Aorta (tissue), 5 donors: ENCODE data around the gene TMEM101. TPM values are rescaled to one million over a fixed set of nuclear protein-coding genes. Genes with fewer than 3 reads are reported as not detected.
A peak's percentile ranks its signal among the peaks of the same experiment; 100 is the strongest.

Source experiments
- ATAC-seq: fragments of 200-7000 bp; cut with Tn5 transposase; one replicate; pipeline ENCODE4 v1.9.1; 2022; ENCODE audit warnings: moderate library complexity; ENCODE audit not compliant: low FRiP score
- DNase-seq, 2 donors: peaks; one replicate each; pipeline ENCODE4 v3.0.0-alpha.2; 2020
- H3K27ac ChIP-seq, 2 donors: one replicate each; pipeline ENCODE4 v1.5.1; 2013; ENCODE audit warnings: low read length in 2 of 2, mild to moderate bottlenecking in 2 of 2, moderate library complexity in 2 of 2, control low read depth in 1 of 2, inconsistent platforms in 1 of 2, low read depth in 1 of 2
- H3K27me3 ChIP-seq, 2 donors: one replicate each; pipeline ENCODE4 v1.6.1; 2013; ENCODE audit warnings: control low read depth in 1 of 2, low read length in 1 of 2, mild to moderate bottlenecking in 1 of 2, moderate library complexity in 1 of 2; ENCODE audit not compliant: insufficient read depth in 2 of 2, control insufficient read depth in 1 of 2
- H3K36me3 ChIP-seq, 2 donors: one replicate each; pipeline ENCODE4 v1.6.1; 2013; ENCODE audit warnings: control low read depth in 1 of 2, low read length in 1 of 2, mild to moderate bottlenecking in 1 of 2; ENCODE audit not compliant: insufficient read depth in 2 of 2, control insufficient read depth in 1 of 2
- H3K4me1 ChIP-seq, 2 donors: one replicate each; pipeline ENCODE4 v1.6.1; 2013; ENCODE audit warnings: low read length in 2 of 2, control low read depth in 1 of 2, mild to moderate bottlenecking in 1 of 2, moderate library complexity in 1 of 2; ENCODE audit not compliant: insufficient read depth in 2 of 2, control insufficient read depth in 1 of 2
- H3K4me3 ChIP-seq, 2 donors: one replicate each; pipeline ENCODE4 v1.5.1; 2013; ENCODE audit warnings: low read length in 2 of 2, control low read depth in 1 of 2, mild to moderate bottlenecking in 1 of 2
- H3K9me3 ChIP-seq: one replicate; pipeline ENCODE4 v1.6.1; 2013; ENCODE audit warnings: mild to moderate bottlenecking, low read length; ENCODE audit not compliant: control insufficient read depth
- WGBS, 2 donors: extraction: QIAGEN DNeasy Blood & Tissue Kit; methylation state at CpG; one replicate each; pipeline ENCODE4 v1.1.7; 2013; 5-methylcytosine and 5-hydroxymethylcytosine counted together
- intact Hi-C, 2 donors: fragments of 100-400 bp; cut with DNase I; formaldehyde crosslinking; loops; one replicate each; pipeline versions ENCODE4 v1.14.2 to v1.15.0; 2022
- polyA plus RNA-seq, 2 donors: library from polyadenylated mRNA; stranded (reverse); fragments of 200-250 nt; gene quantifications; one replicate each; pipeline ENCODE4 v1.2.3, GENCODE V29; 2013
- total RNA-seq, 2 donors: library from RNA; stranded (reverse); fragmentation: NEBNext Ultra II Directional; extraction: Animal tissue kit (Norgen Biotek cat#: 25700); gene quantifications; one replicate each; pipeline ENCODE4 v1.2.1, GENCODE V29; 2021
- donor health status: healthy with polysubstance abuse.
- donor health status: Bipolar disorder and iron deficiency.
- donor health status: DM: no; HTN: no; CAD: no.
- donor health status: DM: no; HTN: no; CAD: no.
- donor health status: DM: yes; HTN: yes; CAD: no.

Gene TMEM101
- total and polyA plus RNA-seq, 4 donors, result 15.2 to 25.0 (median 19.1) TPM

DNA sequence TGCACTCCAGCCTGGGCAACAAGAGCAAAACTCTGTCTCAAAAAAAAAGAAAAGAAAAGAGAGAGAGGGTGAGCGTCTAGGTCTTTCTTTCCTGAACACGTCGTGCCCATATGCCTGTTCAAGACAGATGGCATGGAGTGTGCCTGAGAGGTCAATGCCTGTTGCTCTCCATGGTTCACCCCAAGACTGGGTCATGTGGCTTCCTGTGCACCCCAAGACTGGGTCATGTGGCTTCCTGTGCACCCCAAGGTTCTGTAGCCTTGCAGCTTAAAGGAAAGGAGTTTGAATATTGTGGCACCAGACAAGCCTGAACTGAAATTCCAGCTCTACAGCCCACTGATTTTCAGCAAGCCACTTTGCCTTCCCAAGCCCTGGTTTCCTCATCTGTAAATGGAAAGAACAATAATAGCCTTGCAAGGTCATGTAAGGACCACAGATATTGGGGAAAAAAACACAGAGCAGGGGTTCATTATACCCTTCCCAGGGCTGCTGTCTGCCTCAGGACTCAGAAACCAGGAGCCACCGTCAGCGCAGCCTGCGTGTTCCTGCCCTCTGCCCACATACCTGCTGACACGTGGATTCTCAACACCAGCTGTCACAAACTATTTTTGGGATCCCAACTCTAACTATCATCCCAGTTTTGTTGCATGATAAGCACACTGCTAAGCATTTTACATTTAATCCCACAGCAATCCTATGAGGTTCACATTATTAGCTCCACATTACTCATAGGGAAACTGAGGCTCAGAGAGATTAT is 28.4 kb downstream of the TMEM101 start:
- Histone ChIP-seq H3K27ac (no peak overlapping the region), H3K4me1 (no peaks in the 10 kb centered on the region), H3K27me3 (no peaks in the 10 kb centered on the region), H3K9me3 (no peaks in the 10 kb centered on the region), H3K4me3 (no peak overlapping the region), H3K36me3 (no peaks in the 10 kb centered on the region)
- DNase-seq, result no peak
- intact Hi-C loops, result no loop called here
- WGBS, 2 donors, result 83 to 85% methylated on average over 7 of the region's 7 CpGs
- no peak for ATAC-seq

DNA sequence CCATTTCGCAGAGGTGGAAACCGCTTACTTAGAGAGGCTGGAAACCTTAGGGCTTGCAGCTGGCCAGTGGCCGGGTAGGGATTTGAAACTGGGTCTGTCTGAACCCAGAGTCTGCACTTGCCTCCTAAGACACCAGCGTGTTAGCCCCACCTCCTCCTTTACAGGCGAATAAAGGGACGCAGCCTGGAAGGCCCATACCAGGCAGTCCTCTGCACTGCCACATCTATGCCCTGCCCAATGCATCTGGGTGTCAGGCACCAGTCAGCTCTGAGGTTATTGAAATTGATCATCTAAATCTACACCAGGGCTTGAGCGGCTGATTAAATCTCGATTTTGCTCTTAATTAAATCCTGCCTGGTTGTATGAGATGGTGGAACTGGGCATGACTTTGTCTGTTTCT is 30.2 kb downstream of the TMEM101 start:
- Histone ChIP-seq H3K27me3 (no peaks in the 10 kb centered on the region), H3K36me3 (no peaks in the 10 kb centered on the region), H3K4me3 (no peak overlapping the region), H3K9me3 (no peaks in the 10 kb centered on the region), H3K4me1 (no peaks in the 10 kb centered on the region), H3K27ac (no peak overlapping the region)
- intact Hi-C loops, result no loop called here
- 87 to 88% methylated on average over 8 of the region's 8 CpGs for WGBS, 2 donors
- DNase-seq (no peak), ATAC-seq (no peak)

DNA sequence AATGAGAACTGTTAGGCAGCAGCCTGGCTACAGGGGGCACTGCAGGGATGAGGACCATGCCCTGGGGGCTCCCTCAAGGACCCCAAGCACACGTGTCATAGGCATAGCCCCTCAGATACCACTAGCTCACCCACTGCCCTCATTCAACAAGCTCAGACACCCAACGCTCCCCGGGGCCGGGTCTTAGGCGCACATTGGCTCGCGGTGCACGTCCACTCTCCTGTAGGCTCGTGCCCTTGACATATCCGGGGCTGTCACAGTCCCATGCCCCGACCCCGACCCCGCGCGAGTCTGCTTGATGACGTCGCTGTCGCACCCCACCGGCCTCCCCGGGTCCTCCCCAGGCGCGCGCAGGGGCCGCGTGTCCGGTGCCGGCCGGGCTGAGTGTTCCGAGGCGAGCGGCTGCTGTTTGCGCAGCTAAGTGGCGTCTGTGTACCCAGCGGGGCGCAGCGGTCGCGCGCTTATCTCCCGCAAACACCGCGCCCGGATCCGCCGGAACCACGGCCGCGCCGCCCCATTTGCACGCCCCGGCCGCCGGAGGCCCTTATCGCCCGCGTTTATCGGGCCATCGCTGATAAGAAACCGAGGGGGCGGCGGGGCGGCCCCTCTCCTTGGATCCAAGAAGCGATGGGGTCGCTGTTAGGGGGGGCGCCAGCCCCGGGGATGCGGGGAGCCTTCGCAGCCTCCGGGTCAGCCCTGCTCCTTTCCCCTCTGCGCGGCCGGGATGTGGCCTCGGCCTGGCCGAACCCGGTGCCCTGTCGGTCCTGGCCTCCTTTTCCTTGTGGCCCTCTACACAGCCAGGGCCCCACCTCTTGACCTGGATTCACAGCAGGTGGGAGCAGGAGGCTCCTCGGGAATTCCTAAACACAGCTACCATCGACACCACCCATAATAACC is 31.0 kb downstream of the TMEM101 start:
- peak overlapping the region in 1 of 2 donors; percentile 30 for H3K4me3 ChIP-seq
- H3K36me3 ChIP-seq, result no peaks in the 10 kb centered on the region
- ATAC-seq (peak; percentile 56), DNase-seq (peak in 1 of 2 donors; percentile 78)
- no peaks in the 10 kb centered on the region for H3K9me3 ChIP-seq
- intact Hi-C loops, result no loop called here
- H3K4me1 ChIP-seq, result no peaks in the 10 kb centered on the region
- WGBS, 2 donors, result 2 to 3% methylated on average over 68 to 78 of the region's 78 CpGs
- H3K27ac ChIP-seq, result no peak overlapping the region
- H3K27me3 ChIP-seq, result no peaks in the 10 kb centered on the region

DNA sequence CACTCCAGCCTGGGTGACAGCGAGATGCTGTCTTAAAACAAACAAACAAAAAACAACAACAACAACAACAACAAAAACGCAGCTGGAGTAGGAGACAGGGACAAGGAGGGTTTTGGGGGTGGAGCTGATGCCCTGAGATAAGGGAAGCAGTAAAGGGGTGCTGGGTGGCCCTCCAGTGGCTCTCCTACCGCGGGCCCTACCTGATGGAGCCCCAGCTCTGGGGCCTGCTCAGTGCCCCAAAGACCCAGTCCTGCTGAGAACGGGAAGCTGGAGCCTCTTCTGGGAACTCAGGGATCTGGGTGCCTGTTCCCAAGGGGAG is 31.6 kb downstream of the TMEM101 start:
- WGBS, 2 donors, result 20 to 26% methylated on average over 5 of the region's 5 CpGs
- no peaks in the 10 kb centered on the region for H3K4me1 ChIP-seq
- H3K36me3 ChIP-seq, result no peaks in the 10 kb centered on the region
- ATAC-seq, result peak; percentile 22
- intact Hi-C loops, result no loop called here
- no peak overlapping the region for H3K27ac ChIP-seq
- H3K27me3 ChIP-seq, result no peaks in the 10 kb centered on the region
- DNase-seq, result no peak
- no peaks in the 10 kb centered on the region for H3K9me3 ChIP-seq
- H3K4me3 ChIP-seq, result no peak overlapping the region

DNA sequence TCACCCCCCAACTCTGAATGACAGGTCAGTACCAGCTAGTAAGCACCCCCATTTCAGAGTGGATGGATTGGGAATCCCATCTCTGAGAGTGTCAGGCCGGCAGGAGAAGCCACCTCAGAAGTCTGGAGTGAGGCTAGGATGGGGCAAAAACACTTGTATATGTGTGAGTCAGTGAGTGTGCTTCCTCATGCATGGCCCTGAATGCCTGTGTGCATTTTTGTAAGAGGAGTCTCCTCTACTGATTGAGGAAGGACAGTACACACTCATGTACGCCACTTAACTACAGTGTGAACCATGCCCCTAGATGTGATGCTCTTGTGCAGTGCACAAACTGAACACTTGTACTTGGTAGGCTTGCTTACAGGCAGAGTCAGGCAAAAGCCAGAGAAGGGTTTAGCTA is 32.6 kb downstream of the TMEM101 start:
- Histone ChIP-seq H3K27ac (no peak overlapping the region), H3K9me3 (no peaks in the 10 kb centered on the region), H3K27me3 (no peaks in the 10 kb centered on the region), H3K4me1 (no peaks in the 10 kb centered on the region), H3K36me3 (no peaks in the 10 kb centered on the region), H3K4me3 (no peak overlapping the region)
- 85 to 87% methylated on average over 2 of the region's 2 CpGs for WGBS, 2 donors
- no peak for DNase-seq
- intact Hi-C loops, result no loop called here
- ATAC-seq, result no peak

DNA sequence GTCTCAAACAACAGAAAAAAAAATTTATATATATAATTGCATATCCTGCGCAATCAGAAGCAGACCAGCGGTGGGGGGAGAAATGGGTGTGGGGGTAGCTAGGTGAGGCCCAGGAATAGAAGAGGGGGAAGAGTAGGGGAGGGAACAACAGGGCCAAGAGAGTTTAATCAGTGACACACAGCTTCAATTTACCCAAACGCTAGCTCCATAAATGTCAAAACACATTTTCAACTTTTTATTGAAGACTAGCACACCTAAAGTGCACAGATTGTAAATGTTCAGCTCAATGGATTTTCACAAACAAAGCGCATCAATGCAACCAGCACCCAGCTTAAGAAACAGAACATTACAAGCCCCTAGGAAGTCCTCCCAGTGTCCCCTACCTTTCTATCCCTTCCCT is 35.1 kb downstream of the TMEM101 start:
- H3K9me3 ChIP-seq, result no peaks in the 10 kb centered on the region
- H3K4me1 ChIP-seq, result no peaks in the 10 kb centered on the region
- H3K27ac ChIP-seq, result no peak overlapping the region
- H3K4me3 ChIP-seq, result no peak overlapping the region
- ATAC-seq (no peak), DNase-seq (no peak)
- H3K27me3 ChIP-seq, result no peaks in the 10 kb centered on the region
- intact Hi-C loops, result no loop called here
- WGBS, 2 donors, result 85 to 89% methylated on average over 4 of the region's 4 CpGs
- H3K36me3 ChIP-seq, result no peaks in the 10 kb centered on the region

DNA sequence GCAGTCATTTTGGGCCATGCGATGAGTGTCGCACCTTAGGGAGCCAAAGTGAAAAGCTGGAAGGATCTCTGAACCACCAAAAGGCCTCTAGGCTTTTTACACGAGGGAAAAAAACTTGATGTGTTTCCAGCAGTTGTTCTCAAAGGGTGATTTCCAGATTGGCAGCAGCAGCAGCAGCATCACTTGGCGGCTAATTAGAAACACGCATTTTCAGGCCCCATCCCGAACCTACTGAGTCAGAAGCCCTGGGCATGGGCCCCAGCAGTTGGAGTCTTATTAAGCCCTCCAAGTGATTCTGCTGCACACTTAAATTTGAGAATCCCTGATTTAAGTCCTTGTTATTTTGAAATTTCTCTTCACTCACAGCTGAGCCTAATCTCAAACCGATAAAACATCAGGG is 35.8 kb downstream of the TMEM101 start:
- WGBS, 2 donors, result 75 to 77% methylated on average over 7 of the region's 7 CpGs
- no peaks in the 10 kb centered on the region for H3K4me1 ChIP-seq
- H3K36me3 ChIP-seq, result no peaks in the 10 kb centered on the region
- intact Hi-C loops, result no loop called here
- H3K4me3 ChIP-seq, result no peak overlapping the region
- no peak for DNase-seq
- no peaks in the 10 kb centered on the region for H3K9me3 ChIP-seq
- ATAC-seq, result no peak
- no peak overlapping the region for H3K27ac ChIP-seq
- H3K27me3 ChIP-seq, result no peaks in the 10 kb centered on the region

DNA sequence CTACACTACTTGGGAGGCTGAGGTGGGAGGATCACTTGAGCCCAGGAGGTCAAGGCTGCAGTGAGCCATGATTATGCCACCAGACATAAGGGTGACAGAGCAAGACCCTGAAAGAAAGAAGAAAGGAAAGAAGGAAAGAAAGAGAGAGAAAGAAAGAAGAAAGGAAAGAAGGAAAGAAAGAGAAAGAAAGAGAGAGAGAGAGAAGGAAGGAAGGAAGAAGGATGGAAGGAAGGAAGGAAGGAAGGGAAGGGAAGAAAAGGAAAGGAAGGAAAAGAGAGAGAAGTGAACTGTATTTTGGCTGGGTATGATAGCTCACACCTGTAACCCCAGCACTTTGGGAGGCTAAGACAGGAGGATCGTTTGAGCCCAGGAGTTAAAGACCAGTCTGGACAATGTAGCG is 36.7 kb downstream of the TMEM101 start:
- no peak for ATAC-seq
- H3K27me3 ChIP-seq, result no peaks in the 10 kb centered on the region

More for the DNA sequence above, 36.7 kb downstream of the TMEM101 start:
- Histone ChIP-seq H3K4me1 (no peaks in the 10 kb centered on the region), H3K4me3 (no peak overlapping the region), H3K36me3 (no peaks in the 10 kb centered on the region), H3K9me3 (no peaks in the 10 kb centered on the region), H3K27ac (no peak overlapping the region)
- no peak for DNase-seq
- intact Hi-C loops, result no loop called here
- WGBS, 2 donors, result 73 to 75% methylated on average over 2 of the region's 2 CpGs
